ENCODE results near the gene PHACTR1.

GRCh38 chr6:13146442-13146841, 429.9 kb downstream of the PHACTR1 start:
- TF ChIP-seq CTCF (IDR thresholded peaks at IDR 0.05; ENCODE audit: insufficient read depth, low read length) (no peak), REST (IDR thresholded peaks at IDR 0.05; ENCODE audit: insufficient replicate concordance, low read depth) (no peak)
